ENCODE results near the gene SMAGP. TPM values are rescaled to one million over a fixed set of nuclear protein-coding genes. Genes with fewer than 3 reads are reported as not detected.
A peak's percentile ranks its signal among the peaks of the same experiment; 100 is the strongest.
"Not testable (repeated sequence)": the region's sequence is repeated elsewhere in the genome, so short reads cannot be mapped to it uniquely, and the experiment has no call there.

The SMAGP gene
- polyA plus RNA-seq, 4 donors = 22.2 to 48.7 (median 31.2) TPM

GRCh38 chr12:51300768-51301167 lies 30.6 kb upstream of the SMAGP start:
- H3K9me3 ChIP-seq (ENCODE audit: control insufficient read depth in 2 of 2, insufficient read depth in 1 of 2, low read depth in 1 of 2, low read length in 1 of 2); H3K36me3 ChIP-seq (ENCODE audit: control insufficient read depth in 3 of 3, insufficient read depth in 2 of 3, low read depth in 1 of 3, low read length in 3 of 3); H3K4me1 ChIP-seq (ENCODE audit: control insufficient read depth in 3 of 3, insufficient read depth in 2 of 3, low read depth in 1 of 3, low read length in 2 of 3); H3K4me3 ChIP-seq (ENCODE audit: low read depth in 1 of 3, low read length in 3 of 3); FAIRE-seq; DNase-seq; H3K27me3 ChIP-seq (ENCODE audit: control insufficient read depth in 3 of 3, insufficient read depth in 3 of 3, low read length in 3 of 3); H3K27ac ChIP-seq (ENCODE audit: low read depth in 1 of 3, low read length in 2 of 3): not testable (repeated sequence)
- WGBS, 3 donors = 91% methylated on average over 10 of the region's 10 CpGs

DNA sequence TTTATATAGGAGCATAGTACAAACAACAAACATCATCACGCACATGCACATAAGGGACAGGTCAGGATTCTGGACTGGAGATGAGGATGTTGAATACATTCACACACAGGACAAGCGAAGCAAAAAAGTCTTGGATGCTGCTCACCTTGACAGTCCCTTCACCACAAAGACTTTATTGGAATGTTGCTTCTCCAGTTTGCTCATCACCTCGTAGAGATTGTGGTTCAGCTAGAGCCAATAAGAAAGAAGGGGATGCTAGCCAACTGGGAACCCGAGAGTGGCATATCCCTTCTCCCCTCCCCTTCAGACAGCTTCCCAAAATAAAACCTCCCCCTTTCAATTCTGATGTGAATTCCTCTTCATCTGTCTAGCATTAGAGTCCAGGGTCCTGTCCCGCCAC lies 25.4 kb upstream of the SMAGP start:
- Histone ChIP-seq H3K9me3 (ENCODE audit: control insufficient read depth in 2 of 2, insufficient read depth in 1 of 2, low read depth in 1 of 2, low read length in 1 of 2) (no peaks in the 10 kb centered on the region), H3K27me3 (ENCODE audit: control insufficient read depth in 3 of 3, insufficient read depth in 3 of 3, low read length in 3 of 3) (no peaks in the 10 kb centered on the region), H3K36me3 (ENCODE audit: control insufficient read depth in 3 of 3, insufficient read depth in 2 of 3, low read depth in 1 of 3, low read length in 3 of 3) (peaks cover 0 to 2% (median 0%) of the 10 kb centered on the region in 3 donors), H3K27ac (ENCODE audit: low read depth in 1 of 3, low read length in 2 of 3) (no peak overlapping the region), H3K4me1 (ENCODE audit: control insufficient read depth in 3 of 3, insufficient read depth in 2 of 3, low read depth in 1 of 3, low read length in 2 of 3) (no peaks in the 10 kb centered on the region), H3K4me3 (ENCODE audit: low read depth in 1 of 3, low read length in 3 of 3) (no peak overlapping the region)
- 82 to 89% (median 86%) methylated on average over 5 of the region's 5 CpGs for WGBS, 3 donors
- no peak for DNase-seq
- FAIRE-seq = no peak

DNA sequence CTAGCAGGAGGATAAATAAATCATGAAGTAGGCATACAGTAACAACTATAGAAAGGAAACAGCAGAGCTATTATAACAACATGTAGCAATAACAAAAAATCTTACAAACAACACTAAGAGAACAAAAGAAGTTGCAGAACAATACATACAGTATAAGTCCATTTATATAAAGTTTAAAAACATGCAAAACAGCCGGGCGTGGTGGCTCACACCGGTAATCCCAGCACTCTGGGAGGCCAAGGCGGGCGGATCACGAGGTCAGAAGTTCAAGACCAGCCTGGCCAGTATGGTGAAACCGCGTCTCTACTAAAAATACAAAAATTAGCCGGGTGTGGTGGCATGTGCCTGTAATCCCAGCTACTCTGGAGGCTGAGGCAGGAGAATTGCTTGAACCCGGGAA lies 23.9 kb upstream of the SMAGP start:
- H3K4me3 ChIP-seq (ENCODE audit: low read depth in 1 of 3, low read length in 3 of 3); H3K27me3 ChIP-seq (ENCODE audit: control insufficient read depth in 3 of 3, insufficient read depth in 3 of 3, low read length in 3 of 3); H3K9me3 ChIP-seq (ENCODE audit: control insufficient read depth in 2 of 2, insufficient read depth in 1 of 2, low read depth in 1 of 2, low read length in 1 of 2); DNase-seq; H3K4me1 ChIP-seq (ENCODE audit: control insufficient read depth in 3 of 3, insufficient read depth in 2 of 3, low read depth in 1 of 3, low read length in 2 of 3); H3K36me3 ChIP-seq (ENCODE audit: control insufficient read depth in 3 of 3, insufficient read depth in 2 of 3, low read depth in 1 of 3, low read length in 3 of 3); H3K27ac ChIP-seq (ENCODE audit: low read depth in 1 of 3, low read length in 2 of 3); FAIRE-seq: not testable (repeated sequence)
- 77 to 88% (median 82%) methylated on average over 9 to 10 of the region's 10 CpGs for WGBS, 3 donors

DNA sequence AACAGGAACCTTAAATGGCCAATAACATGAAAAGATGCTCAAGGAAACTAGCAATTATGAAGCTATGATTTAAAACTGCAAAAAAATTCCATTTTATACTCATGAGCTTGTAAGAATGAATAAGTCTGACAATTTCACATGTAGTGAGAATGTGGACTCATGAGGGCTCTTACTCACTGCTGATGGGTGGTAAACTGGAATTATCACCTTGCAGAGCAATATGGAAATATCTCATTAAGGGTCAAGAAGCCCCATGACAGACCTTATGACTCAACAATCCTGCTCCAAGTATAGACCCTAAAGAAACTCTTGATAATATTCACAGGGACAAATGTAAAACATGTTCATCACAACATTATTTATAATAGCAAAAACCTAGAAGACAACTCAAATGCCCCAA lies 23.5 kb upstream of the SMAGP start:
- H3K27me3 ChIP-seq (ENCODE audit: control insufficient read depth in 3 of 3, insufficient read depth in 3 of 3, low read length in 3 of 3) = no peaks in the 10 kb centered on the region

GRCh38 chr12:51291603-51292513 lies 21.6 kb upstream of the SMAGP start:
- H3K27ac ChIP-seq (ENCODE audit: low read depth in 1 of 3, low read length in 2 of 3); H3K27me3 ChIP-seq (ENCODE audit: control insufficient read depth in 3 of 3, insufficient read depth in 3 of 3, low read length in 3 of 3); H3K36me3 ChIP-seq (ENCODE audit: control insufficient read depth in 3 of 3, insufficient read depth in 2 of 3, low read depth in 1 of 3, low read length in 3 of 3); FAIRE-seq; H3K4me1 ChIP-seq (ENCODE audit: control insufficient read depth in 3 of 3, insufficient read depth in 2 of 3, low read depth in 1 of 3, low read length in 2 of 3); H3K4me3 ChIP-seq (ENCODE audit: low read depth in 1 of 3, low read length in 3 of 3); H3K9me3 ChIP-seq (ENCODE audit: control insufficient read depth in 2 of 2, insufficient read depth in 1 of 2, low read depth in 1 of 2, low read length in 1 of 2): not testable (repeated sequence)
- 37 to 79% (median 45%) methylated on average over 9 of the region's 9 CpGs for WGBS, 3 donors
- DNase-seq = peak; percentile 24 to 87

More for the DNA sequence above, 23.5 kb upstream of the SMAGP start:
- H3K36me3 ChIP-seq (ENCODE audit: control insufficient read depth in 3 of 3, insufficient read depth in 2 of 3, low read depth in 1 of 3, low read length in 3 of 3) = no peaks in the 10 kb centered on the region
- H3K4me3 ChIP-seq (ENCODE audit: low read depth in 1 of 3, low read length in 3 of 3) = no peak overlapping the region
- no peaks in the 10 kb centered on the region for H3K9me3 ChIP-seq (ENCODE audit: control insufficient read depth in 2 of 2, insufficient read depth in 1 of 2, low read depth in 1 of 2, low read length in 1 of 2)
- H3K27ac ChIP-seq (ENCODE audit: low read depth in 1 of 3, low read length in 2 of 3) = no peak overlapping the region
- FAIRE-seq = no peak
- no peak for DNase-seq
- no peaks in the 10 kb centered on the region for H3K4me1 ChIP-seq (ENCODE audit: control insufficient read depth in 3 of 3, insufficient read depth in 2 of 3, low read depth in 1 of 3, low read length in 2 of 3)

DNA sequence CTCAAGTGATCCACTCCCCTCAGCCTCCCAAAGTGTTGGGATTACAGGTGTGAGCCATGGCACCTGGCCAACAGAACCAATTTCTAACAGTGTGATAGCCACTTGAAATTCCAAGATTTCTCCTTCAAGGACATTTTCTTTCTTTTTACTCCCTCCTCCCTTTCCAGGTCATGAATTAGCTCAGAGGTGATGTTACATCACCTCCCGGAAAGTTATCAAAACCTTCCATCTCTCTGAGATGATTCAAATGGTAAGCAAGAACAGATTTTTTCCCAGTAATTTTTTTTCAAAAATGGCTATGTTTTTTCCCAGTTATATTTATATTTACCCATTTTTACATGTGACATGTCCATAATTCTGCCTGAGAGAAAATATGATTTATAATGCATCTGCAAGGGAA lies 15.6 kb upstream of the SMAGP start:
- Histone ChIP-seq H3K36me3 (ENCODE audit: control insufficient read depth in 3 of 3, insufficient read depth in 2 of 3, low read depth in 1 of 3, low read length in 3 of 3) (no peaks in the 10 kb centered on the region), H3K27ac (ENCODE audit: low read depth in 1 of 3, low read length in 2 of 3) (no peak overlapping the region), H3K4me1 (ENCODE audit: control insufficient read depth in 3 of 3, insufficient read depth in 2 of 3, low read depth in 1 of 3, low read length in 2 of 3) (no peaks in the 10 kb centered on the region), H3K9me3 (ENCODE audit: control insufficient read depth in 2 of 2, insufficient read depth in 1 of 2, low read depth in 1 of 2, low read length in 1 of 2) (no peaks in the 10 kb centered on the region), H3K4me3 (ENCODE audit: low read depth in 1 of 3, low read length in 3 of 3) (no peak overlapping the region), H3K27me3 (ENCODE audit: control insufficient read depth in 3 of 3, insufficient read depth in 3 of 3, low read length in 3 of 3) (no peaks in the 10 kb centered on the region)
- whole genome bisulfite sequencing, 3 donors = 38 to 69% (median 62%) methylated on average over 1 of the region's 1 CpG
- FAIRE-seq (no peak), DNase-seq (no peak)

GRCh38 chr12:51281202-51281924 lies 11.1 kb upstream of the SMAGP start:
- no peak for DNase-seq
- Histone ChIP-seq H3K4me3 (ENCODE audit: low read depth in 1 of 3, low read length in 3 of 3) (no peak overlapping the region), H3K9me3 (ENCODE audit: control insufficient read depth in 2 of 2, insufficient read depth in 1 of 2, low read depth in 1 of 2, low read length in 1 of 2) (no peaks in the 10 kb centered on the region), H3K27me3 (ENCODE audit: control insufficient read depth in 3 of 3, insufficient read depth in 3 of 3, low read length in 3 of 3) (no peaks in the 10 kb centered on the region), H3K27ac (ENCODE audit: low read depth in 1 of 3, low read length in 2 of 3) (no peak overlapping the region), H3K36me3 (ENCODE audit: control insufficient read depth in 3 of 3, insufficient read depth in 2 of 3, low read depth in 1 of 3, low read length in 3 of 3) (no peaks in the 10 kb centered on the region), H3K4me1 (ENCODE audit: control insufficient read depth in 3 of 3, insufficient read depth in 2 of 3, low read depth in 1 of 3, low read length in 2 of 3) (no peaks in the 10 kb centered on the region)
- FAIRE-seq = no peak
- WGBS, 3 donors = 86 to 94% (median 86%) methylated on average over 4 of the region's 4 CpGs

- Histone ChIP-seq H3K9me3 (ENCODE audit: control insufficient read depth in 2 of 2, insufficient read depth in 1 of 2, low read depth in 1 of 2, low read length in 1 of 2) (no peaks in the 10 kb centered on the region), H3K27ac (ENCODE audit: low read depth in 1 of 3, low read length in 2 of 3) (no peak overlapping the region), H3K36me3 (ENCODE audit: control insufficient read depth in 3 of 3, insufficient read depth in 2 of 3, low read depth in 1 of 3, low read length in 3 of 3) (no peaks in the 10 kb centered on the region), H3K4me3 (ENCODE audit: low read depth in 1 of 3, low read length in 3 of 3) (no peak overlapping the region), H3K27me3 (ENCODE audit: control insufficient read depth in 3 of 3, insufficient read depth in 3 of 3, low read length in 3 of 3) (peaks cover 0 to 2% (median 0%) of the 10 kb centered on the region in 3 donors), H3K4me1 (ENCODE audit: control insufficient read depth in 3 of 3, insufficient read depth in 2 of 3, low read depth in 1 of 3, low read length in 2 of 3) (peaks cover 0 to 16% (median 6%) of the 10 kb centered on the region in 3 donors)
- FAIRE-seq (no peak), DNase-seq (peak; percentile 46 to 50)
- 23 to 61% (median 42%) methylated on average over 1 of the region's 1 CpG for WGBS, 3 donors
Observed at GRCh38 chr12:51275088-51275487, 4.9 kb upstream of the SMAGP start.
